WTC11 (cell line): Measurements from ENCODE around the gene UNG. TPM values are rescaled to one million over a fixed set of nuclear protein-coding genes. Genes with fewer than 3 reads are reported as not detected.

Source experiments
- ATAC-seq: fragments of 200-7000 bp; cut with Tn5 transposase; 2 replicates; pipeline ENCODE4 v1.10.0; 2021; ENCODE audit warnings: mild to moderate bottlenecking, moderate library complexity
- CTCF ChIA-PET: fragments of 300-600 bp; sonication (Branson Sonifier 250); formaldehyde crosslinking; loops from one replicate; lab custom pipeline; 2021; ENCODE audit warnings: antibody characterized with exemption; lab: Charles Lee
- POLR2A ChIA-PET: fragments of 350-600 bp; sonication (Branson Sonifier 250); formaldehyde crosslinking; loops from one replicate; lab custom pipeline; 2021; ENCODE audit warnings: antibody characterized with exemption; lab: Charles Lee
- DNase-seq: peaks from one replicate; pipeline ENCODE4 v3.0.0; 2021; ENCODE audit warnings: low spot score
- H3K27ac Mint-ChIP-seq: 2 replicates; pipeline ENCODE4 v1.8.0; 2021; ENCODE audit warnings: mixed read lengths
- H3K27me3 Mint-ChIP-seq: 2 replicates; pipeline ENCODE4 v1.8.0; 2021; ENCODE audit warnings: low read depth, mild to moderate bottlenecking, moderate library complexity, mixed read lengths
- H3K36me3 Mint-ChIP-seq: 2 replicates; pipeline ENCODE4 v1.8.0; 2021; ENCODE audit warnings: mixed read lengths
- H3K4me1 Mint-ChIP-seq: 2 replicates; pipeline ENCODE4 v1.8.0; 2022; ENCODE audit warnings: mixed read lengths
- H3K4me3 Mint-ChIP-seq: 2 replicates; pipeline ENCODE4 v1.8.0; 2021; ENCODE audit warnings: mild to moderate bottlenecking, moderate library complexity, mixed read lengths
- H3K9me3 Mint-ChIP-seq: 2 replicates; pipeline ENCODE4 v1.8.0; 2021; ENCODE audit warnings: mixed read lengths
- CREM ChIP-seq: sonication (generic); formaldehyde crosslinking; IDR thresholded peaks from 2 replicates; pipeline ENCODE4 v1.8.1; 2022; ENCODE audit warnings: mild to moderate bottlenecking, missing genetic modification reagents, moderate library complexity
- E2F1 ChIP-seq: sonication (generic); formaldehyde crosslinking; IDR thresholded peaks from 2 replicates; pipeline ENCODE4 v1.8.0; 2022; ENCODE audit warnings: mild to moderate bottlenecking, missing genetic modification reagents
- EMX1 ChIP-seq: fragments of 250-450 bp; sonication (Bioruptor Pico); IDR thresholded peaks from 2 replicates; pipeline ENCODE4 v1.8.0; 2021; ENCODE audit warnings: mild to moderate bottlenecking
- ESRRA ChIP-seq: sonication (generic); formaldehyde crosslinking; IDR thresholded peaks from 2 replicates; pipeline ENCODE4 v1.8.1; 2022; ENCODE audit warnings: mild to moderate bottlenecking, missing genetic modification reagents, borderline replicate concordance
- FOXK1 ChIP-seq: sonication (generic); formaldehyde crosslinking; IDR thresholded peaks from 2 replicates; pipeline ENCODE4 v1.8.0; 2022; ENCODE audit warnings: mild to moderate bottlenecking, moderate library complexity, missing genetic modification reagents
- FOXP1 ChIP-seq: sonication (generic); formaldehyde crosslinking; IDR thresholded peaks from 2 replicates; pipeline ENCODE4 v1.8.0; 2022; ENCODE audit warnings: missing genetic modification reagents, mild to moderate bottlenecking, moderate library complexity, borderline replicate concordance
- FOXP4 ChIP-seq: sonication (generic); formaldehyde crosslinking; IDR thresholded peaks from 2 replicates; pipeline ENCODE4 v1.8.0; 2022; ENCODE audit warnings: mild to moderate bottlenecking, missing genetic modification reagents
- GRHL2 ChIP-seq: fragments of 250-450 bp; sonication (Bioruptor Pico); IDR thresholded peaks from 2 replicates; pipeline ENCODE4 v1.8.0; 2022; ENCODE audit warnings: mild to moderate bottlenecking, moderate library complexity; ENCODE audit not compliant: insufficient replicate concordance, severe bottlenecking
- HMGA2 ChIP-seq: fragments of 250-450 bp; sonication (Bioruptor Pico); IDR thresholded peaks from 2 replicates; pipeline ENCODE4 v1.4.0; 2021; ENCODE audit warnings: mild to moderate bottlenecking, moderate library complexity
- IRF2 ChIP-seq: sonication (generic); formaldehyde crosslinking; IDR thresholded peaks from 2 replicates; pipeline ENCODE4 v1.8.0; 2022; ENCODE audit warnings: low read depth, missing genetic modification reagents, borderline replicate concordance
- KAT7 ChIP-seq: sonication (generic); formaldehyde crosslinking; IDR thresholded peaks from 2 replicates; pipeline ENCODE4 v1.8.1; 2023; ENCODE audit warnings: missing genetic modification reagents, mild to moderate bottlenecking, borderline replicate concordance
- MXD4 ChIP-seq: fragments of 250-450 bp; sonication (Bioruptor Pico); IDR thresholded peaks from 2 replicates; pipeline ENCODE4 v1.8.0; 2021; ENCODE audit warnings: mild to moderate bottlenecking, moderate library complexity, borderline replicate concordance
- MYBL2 ChIP-seq: sonication (generic); formaldehyde crosslinking; IDR thresholded peaks from 2 replicates; pipeline ENCODE4 v1.8.1; 2023; ENCODE audit warnings: mild to moderate bottlenecking, moderate library complexity, missing genetic modification reagents
- NFYB ChIP-seq: sonication (generic); formaldehyde crosslinking; conservative IDR thresholded peaks from 2 replicates; pipeline ENCODE4 v1.8.0; 2022; ENCODE audit warnings: low read depth, missing genetic modification reagents
- NR1H2 ChIP-seq: sonication (generic); formaldehyde crosslinking; IDR thresholded peaks from 2 replicates; pipeline ENCODE4 v1.9.0; 2021; ENCODE audit warnings: mild to moderate bottlenecking, moderate library complexity, missing genetic modification reagents
- NR2C2 ChIP-seq: sonication (generic); formaldehyde crosslinking; IDR thresholded peaks from 2 replicates; pipeline ENCODE4 v1.8.0; 2022; ENCODE audit warnings: mild to moderate bottlenecking, missing genetic modification reagents
- OVOL2 ChIP-seq: fragments of 250-450 bp; sonication (Bioruptor Pico); IDR thresholded peaks from 2 replicates; pipeline ENCODE4 v1.9.0; 2021; ENCODE audit warnings: mild to moderate bottlenecking, borderline replicate concordance
- TP53 ChIP-seq: sonication (generic); formaldehyde crosslinking; IDR thresholded peaks from 2 replicates; pipeline ENCODE4 v1.8.1; 2023; ENCODE audit warnings: mild to moderate bottlenecking, missing genetic modification reagents
- ZBTB21 ChIP-seq: sonication (generic); formaldehyde crosslinking; IDR thresholded peaks from 2 replicates; pipeline ENCODE4 v1.8.1; 2023; ENCODE audit warnings: mild to moderate bottlenecking, missing genetic modification reagents, borderline replicate concordance
- ZNF281 ChIP-seq: sonication (generic); formaldehyde crosslinking; IDR thresholded peaks from 2 replicates; pipeline ENCODE4 v1.8.0; 2023; ENCODE audit warnings: mild to moderate bottlenecking, missing genetic modification reagents
- ZSCAN18 ChIP-seq: fragments of 250-450 bp; sonication (Bioruptor Pico); IDR thresholded peaks from 2 replicates; pipeline ENCODE4 v2.1.2; 2022; ENCODE audit warnings: mild to moderate bottlenecking, moderate library complexity
- total RNA-seq: library from RNA; stranded (reverse); gene quantifications from 3 replicates; pipeline ENCODE4 v1.2.3, GENCODE V29; 2021

The UNG gene
- total RNA-seq, 1 experiment from 2014 or later, result 127 TPM

- CTCF ChIA-PET, result interaction anchor here (1.7 kb wide), 1 partner anchor 10 kb away, joined by 9 read pairs; no protein-coding TSS in a partner anchor
- no peak for ATAC-seq
- no peak for TF ChIP-seq FOXK1 (CRISPR knock-in tag)
- TF ChIP-seq GRHL2 (CRISPR knock-in tag), result no peak
- TF ChIP-seq IRF2 (CRISPR knock-in tag), result no peak
- TF ChIP-seq HMGA2 (CRISPR knock-in tag), result no peak
- TF ChIP-seq E2F1, result no peak
- no peak for TF ChIP-seq OVOL2 (CRISPR knock-in tag)
- TF ChIP-seq FOXP4, result no peak
- TF ChIP-seq MYBL2 (CRISPR knock-in tag), result no peak
- TF ChIP-seq MXD4 (CRISPR knock-in tag), result no peak
- TF ChIP-seq TP53 (CRISPR knock-in tag), result no peak
- no peak for TF ChIP-seq ZNF281
- TF ChIP-seq EMX1 (CRISPR knock-in tag), result no peak
- no peak for TF ChIP-seq KAT7 (CRISPR knock-in tag)
- TF ChIP-seq ESRRA (CRISPR knock-in tag), result no peak
- POLR2A ChIA-PET, result no interaction called here
- no peak overlapping the region for H3K4me3 Mint-ChIP-seq
- H3K27me3 Mint-ChIP-seq, result no peaks in the 10 kb centered on the region; the same call in 1 of the 2 replicates
- no peak overlapping the region for H3K27ac Mint-ChIP-seq
- H3K4me1 Mint-ChIP-seq, result peaks cover 13% of the 10 kb centered on the region
- DNase-seq, result no peak
- no peaks in the 10 kb centered on the region for H3K9me3 Mint-ChIP-seq
- no peaks in the 10 kb centered on the region for H3K36me3 Mint-ChIP-seq
These were observed 24.0 kb downstream of the UNG start for GRCh38 chr12:109121346-109121880.

- Mint-ChIP-seq H3K4me1 (peaks cover 13% of the 10 kb centered on the region), H3K27ac (peak overlapping the region; percentile 23; the same call in 1 of the 2 replicates), H3K4me3 (no peak overlapping the region), H3K9me3 (no peaks in the 10 kb centered on the region), H3K27me3 (no peaks in the 10 kb centered on the region; the same call in 1 of the 2 replicates), H3K36me3 (no peaks in the 10 kb centered on the region)
- TF ChIP-seq NFYB, result no peak
- TF ChIP-seq NR2C2 (CRISPR knock-in tag), result no peak
- TF ChIP-seq ZBTB21 (CRISPR knock-in tag), result no peak
- no peak for TF ChIP-seq FOXP1 (CRISPR knock-in tag)
- no peak for TF ChIP-seq CREM
- TF ChIP-seq ZSCAN18 (CRISPR knock-in tag), result no peak
- no peak for TF ChIP-seq NR1H2 (CRISPR knock-in tag)
- no peak for TF ChIP-seq E2F1
- ATAC-seq, result no peak
- DNase-seq, result no peak
- CTCF ChIA-PET, result interaction anchor here (1.0 to 2.3 kb wide), 2 partner anchors 13 to 269 kb away, joined by 3 to 8 read pairs; no protein-coding TSS in a partner anchor
- POLR2A ChIA-PET, result no interaction called here
These were observed 27.7 kb downstream of the UNG start for GRCh38 chr12:109124878-109125648.
